GM18520 (cell line): ENCODE measurements around the gene SIL1.
"Not testable (repeated sequence)": the region's sequence is repeated elsewhere in the genome, so short reads cannot be mapped to it uniquely, and the experiment has no call there.

Experiments used
- ATAC-seq: cut with Tn5 transposase; IDR thresholded peaks from one replicate; pipeline ENCODE4 v1.9.1; 2021; ENCODE audit not compliant: unreplicated experiment

The SIL1 gene

GRCh38 chr5:138927979-138928378 is 270.2 kb downstream of the SIL1 start:
- ATAC-seq, result no peak

- ATAC-seq, result no peak
Measured at GRCh38 chr5:138927544-138927943, 270.6 kb downstream of the SIL1 start.

- no peak for ATAC-seq
Measured at GRCh38 chr5:138926688-138927448, 271.3 kb downstream of the SIL1 start.

GRCh38 chr5:138926257-138926656 is 271.9 kb downstream of the SIL1 start:
- no peak for ATAC-seq

GRCh38 chr5:138925090-138925635 is 273.0 kb downstream of the SIL1 start:
- no peak for ATAC-seq

GRCh38 chr5:138922494-138922893 is 275.7 kb downstream of the SIL1 start:
- ATAC-seq, result no peak

- not testable (repeated sequence) for ATAC-seq
Measured at GRCh38 chr5:138921362-138921761, 276.8 kb downstream of the SIL1 start.

- no peak for ATAC-seq
Measured at GRCh38 chr5:138920181-138920580, 278.0 kb downstream of the SIL1 start.

GRCh38 chr5:138918686-138919085 is 279.5 kb downstream of the SIL1 start:
- ATAC-seq, result no peak

GRCh38 chr5:138914338-138914737 is 283.8 kb downstream of the SIL1 start:
- ATAC-seq, result no peak

GRCh38 chr5:138913773-138914172 is 284.4 kb downstream of the SIL1 start:
- no peak for ATAC-seq

- no peak for ATAC-seq
Measured at GRCh38 chr5:138912093-138912492, 286.1 kb downstream of the SIL1 start.

GRCh38 chr5:138911441-138911840 is 286.7 kb downstream of the SIL1 start:
- ATAC-seq, result no peak

- ATAC-seq, result no peak
Measured at GRCh38 chr5:138910546-138911185, 287.5 kb downstream of the SIL1 start.

GRCh38 chr5:138909734-138910133 is 288.4 kb downstream of the SIL1 start:
- no peak for ATAC-seq

GRCh38 chr5:138905541-138905940 is 292.6 kb downstream of the SIL1 start:
- no peak for ATAC-seq

- no peak for ATAC-seq
Measured at GRCh38 chr5:138903130-138903775, 294.9 kb downstream of the SIL1 start.

GRCh38 chr5:138901716-138902115 is 296.5 kb downstream of the SIL1 start:
- no peak for ATAC-seq

GRCh38 chr5:138900281-138900965 is 297.7 kb downstream of the SIL1 start:
- ATAC-seq, result no peak

- no peak for ATAC-seq
Measured at GRCh38 chr5:138898742-138899141, 299.4 kb downstream of the SIL1 start.

- no peak for ATAC-seq
Measured at GRCh38 chr5:138898299-138898698, 299.9 kb downstream of the SIL1 start.
